SK-N-SH (cell line): ENCODE measurements around the gene FAM131A.

ENCODE experiments used
- SMC3 ChIP-seq: IDR thresholded peaks from 2 replicates; pipeline ENCODE4 v1.6.1; 2012; ENCODE audit warnings: low read depth, low read length, improper control_type of control experiment
- TF ChIP-seq, protein P1 (sequence below): fragments of 200-600 bp; sonication (generic); IDR thresholded peaks from 2 replicates; pipeline ENCODE4 v1.6.1; 2017; ENCODE audit warnings: antibody characterized with exemption, mild to moderate bottlenecking, moderate library complexity

DNA sequence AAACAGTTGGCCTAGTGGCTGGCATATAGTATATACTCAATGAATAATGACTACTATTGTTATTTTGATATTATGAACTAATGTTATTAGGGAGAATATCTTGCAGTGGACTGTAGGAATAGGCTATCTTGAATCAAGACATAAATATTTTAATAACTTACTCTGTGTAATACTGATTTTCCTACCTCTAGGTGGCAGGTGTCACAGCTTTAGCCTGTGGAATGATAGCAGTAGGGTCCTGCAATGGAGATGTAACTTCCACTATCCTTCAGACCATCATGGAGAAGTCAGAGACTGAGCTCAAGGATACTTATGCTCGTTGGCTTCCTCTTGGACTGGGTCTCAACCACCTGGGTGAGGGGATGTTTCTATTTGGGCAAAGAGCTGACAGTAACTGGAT, 31.8 kb upstream of the FAM131A start:
- TF ChIP-seq SMC3, result 0 out of 2 replicates have a peak, but pooled peaks have one; percentile 11
- TF ChIP-seq, protein P1, sequence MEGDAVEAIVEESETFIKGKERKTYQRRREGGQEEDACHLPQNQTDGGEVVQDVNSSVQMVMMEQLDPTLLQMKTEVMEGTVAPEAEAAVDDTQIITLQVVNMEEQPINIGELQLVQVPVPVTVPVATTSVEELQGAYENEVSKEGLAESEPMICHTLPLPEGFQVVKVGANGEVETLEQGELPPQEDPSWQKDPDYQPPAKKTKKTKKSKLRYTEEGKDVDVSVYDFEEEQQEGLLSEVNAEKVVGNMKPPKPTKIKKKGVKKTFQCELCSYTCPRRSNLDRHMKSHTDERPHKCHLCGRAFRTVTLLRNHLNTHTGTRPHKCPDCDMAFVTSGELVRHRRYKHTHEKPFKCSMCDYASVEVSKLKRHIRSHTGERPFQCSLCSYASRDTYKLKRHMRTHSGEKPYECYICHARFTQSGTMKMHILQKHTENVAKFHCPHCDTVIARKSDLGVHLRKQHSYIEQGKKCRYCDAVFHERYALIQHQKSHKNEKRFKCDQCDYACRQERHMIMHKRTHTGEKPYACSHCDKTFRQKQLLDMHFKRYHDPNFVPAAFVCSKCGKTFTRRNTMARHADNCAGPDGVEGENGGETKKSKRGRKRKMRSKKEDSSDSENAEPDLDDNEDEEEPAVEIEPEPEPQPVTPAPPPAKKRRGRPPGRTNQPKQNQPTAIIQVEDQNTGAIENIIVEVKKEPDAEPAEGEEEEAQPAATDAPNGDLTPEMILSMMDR, result peak; percentile 62
